ENCODE data around the gene DPY19L3.
"Not testable (repeated sequence)": the region's sequence is repeated elsewhere in the genome, so short reads cannot be mapped to it uniquely, and the experiment has no call there.

Gene DPY19L3

GRCh38 chr19:32405431-32406160 is at the start of gene DPY19L3:
DPY19L3 (plus strand) TSS chr19:32405770; CDS start chr19:32408254, 2,484 bp downstream.
- peak; percentile 69 to 85 (median 82) for DNase-seq

- DNase-seq, result no peak
These were observed 47.9 kb upstream of the DPY19L3 start for GRCh38 chr19:32357720-32358119.

GRCh38 chr19:32358321-32358720 is 47.2 kb upstream of the DPY19L3 start:
- DNase-seq, result no peak

GRCh38 chr19:32359581-32359980 is 46.0 kb upstream of the DPY19L3 start:
- no peak for DNase-seq

- DNase-seq, result no peak
These were observed 43.8 kb upstream of the DPY19L3 start for GRCh38 chr19:32361574-32362317.

- DNase-seq, result no peak
These were observed 43.3 kb upstream of the DPY19L3 start for GRCh38 chr19:32362318-32362691.

GRCh38 chr19:32363175-32363574 is 42.4 kb upstream of the DPY19L3 start:
- no peak for DNase-seq

GRCh38 chr19:32363632-32364031 is 41.9 kb upstream of the DPY19L3 start:
- no peak for DNase-seq

- no peak for DNase-seq
These were observed 41.5 kb upstream of the DPY19L3 start for GRCh38 chr19:32364040-32364439.

GRCh38 chr19:32367063-32367462 is 38.5 kb upstream of the DPY19L3 start:
- DNase-seq, result no peak

- no peak for DNase-seq
These were observed 37.5 kb upstream of the DPY19L3 start for GRCh38 chr19:32367948-32368536.

GRCh38 chr19:32368787-32369186 is 36.8 kb upstream of the DPY19L3 start:
- DNase-seq, result no peak

- DNase-seq, result no peak
These were observed 32.6 kb upstream of the DPY19L3 start for GRCh38 chr19:32372726-32373517.

- no peak for DNase-seq
These were observed 31.8 kb upstream of the DPY19L3 start for GRCh38 chr19:32373585-32374295.

- not testable (repeated sequence) for DNase-seq
These were observed 31.2 kb upstream of the DPY19L3 start for GRCh38 chr19:32374362-32374761.

- not testable (repeated sequence) for DNase-seq
These were observed 28.5 kb upstream of the DPY19L3 start for GRCh38 chr19:32377088-32377487.

- DNase-seq, result no peak
These were observed 25.3 kb upstream of the DPY19L3 start for GRCh38 chr19:32380269-32380668.

- no peak for DNase-seq
These were observed 17.7 kb upstream of the DPY19L3 start for GRCh38 chr19:32387701-32388392.

- DNase-seq, result no peak
These were observed 17.1 kb upstream of the DPY19L3 start for GRCh38 chr19:32388393-32388855.

GRCh38 chr19:32392901-32393300 is 12.7 kb upstream of the DPY19L3 start:
- no peak for DNase-seq

GRCh38 chr19:32396046-32396652 is 9.4 kb upstream of the DPY19L3 start:
- no peak for DNase-seq

Data from stimulated activated naive CD4-positive, alpha-beta T cell (primary cell).